Measurements from ENCODE around the gene IGF1. TPM values are rescaled to one million over a fixed set of nuclear protein-coding genes. Genes with fewer than 3 reads are reported as not detected.

The IGF1 gene
- total and polyA plus RNA-seq, 10 of the 15 experiments (the other 5 are each of a cell fraction or from before 2014, with no cell fraction given): 2.4 to 9.2 (median 3.5) TPM

DNA sequence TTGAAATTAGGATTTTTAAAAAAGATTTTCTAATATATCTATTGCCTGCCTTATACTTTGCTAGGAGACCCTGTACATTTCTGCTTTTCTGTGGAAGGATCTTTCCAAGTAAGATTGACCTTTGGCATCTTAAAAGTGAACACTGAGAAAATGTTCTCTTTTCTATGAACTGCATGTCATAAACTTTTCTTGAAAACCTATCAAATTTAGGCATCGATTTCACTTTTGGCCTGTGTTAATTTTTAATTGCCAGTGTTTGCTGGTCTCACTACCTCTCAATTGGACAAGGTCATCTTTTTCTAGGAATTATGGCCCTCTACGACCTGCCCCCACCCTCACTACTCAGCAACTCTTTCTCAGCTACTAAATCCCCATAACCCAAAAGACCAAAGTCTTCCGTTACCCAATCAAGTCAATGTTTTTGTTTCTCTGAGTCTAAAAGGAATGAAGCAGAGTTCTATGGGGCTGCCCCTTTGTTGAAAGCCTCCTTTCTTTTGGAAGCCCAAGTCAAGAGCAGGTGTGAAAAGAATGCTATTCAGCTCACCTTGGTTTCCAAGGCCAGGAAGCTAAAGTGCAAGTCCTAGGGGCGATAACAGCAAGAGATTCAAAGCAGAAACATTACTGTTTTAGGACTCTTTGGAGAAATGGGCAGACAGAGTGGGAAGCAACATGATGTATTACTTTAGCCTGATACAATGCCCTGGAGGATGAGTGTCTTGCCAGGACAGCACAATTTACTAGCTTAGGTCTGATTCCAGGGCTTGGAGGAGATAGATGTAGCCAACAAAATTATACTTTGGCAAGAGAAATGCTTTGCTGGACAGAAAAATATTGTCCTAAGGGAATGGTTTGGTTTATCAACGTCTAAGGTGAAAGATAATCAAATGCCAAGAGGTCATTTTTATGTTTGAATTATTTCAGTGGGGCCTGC lies 55.0 kb downstream of the IGF1 start:
- intact Hi-C loops (cut with micrococcal nuclease; ENCODE audit: unreplicated experiment) (no loop called here), in situ Hi-C loops (cut with MboI) (no loop called here)
- POLR2A ChIA-PET: no interaction called here
- Histone ChIP-seq H3K27me3 (replicated peaks in 1 of 2; ENCODE audit: control insufficient read depth in 2 of 2, insufficient read depth in 2 of 2, low read length in 1 of 2) (no peaks in the 10 kb centered on the region), H3K4me3 (no peak overlapping the region), H3K27ac (ENCODE audit: control insufficient read depth, insufficient read depth) (no peak overlapping the region), H3K9me3 (replicated peaks; ENCODE audit: control insufficient read depth, insufficient read depth, low read length) (no peaks in the 10 kb centered on the region), H3K4me2 (ENCODE audit: control insufficient read depth, insufficient read depth) (no peak overlapping the region), H3K36me3 (ENCODE audit: control insufficient read depth in 2 of 2, insufficient read depth in 2 of 2, low read length in 1 of 2) (no peaks in the 10 kb centered on the region), H2AFZ (ENCODE audit: control insufficient read depth, low read depth, low read length) (no peak overlapping the region), H3K79me2 (ENCODE audit: control insufficient read depth, insufficient read depth, low read length) (no peaks in the 10 kb centered on the region), H4K20me1 (ENCODE audit: control insufficient read depth, insufficient read depth) (no peaks in the 10 kb centered on the region), H3K4me1 (ENCODE audit: control insufficient read depth, insufficient read depth, low read length) (no peaks in the 10 kb centered on the region), H3K9ac (ENCODE audit: control insufficient read depth, insufficient read depth, low read length) (no peak overlapping the region)
- SMC1A ChIA-PET (ENCODE audit: uncharacterized antibody, unreplicated experiment): interaction anchor here (1.6 to 1.7 kb wide), 2 partner anchors 13 to 39 kb away, joined by 3 to 4 read pairs; no protein-coding TSS in a partner anchor
- BruUV-seq (replicated peaks): no TSS peak
- RAD21 ChIA-PET (ENCODE audit: unreplicated experiment): no interaction called here
- WGBS (ENCODE audit: insufficient coverage, insufficient replicate concordance, low lambda C conversion rate, missing lambda C conversion rate): 39% methylated on average over 5 of the region's 5 CpGs
- CTCF ChIA-PET: no interaction called here
- FAIRE-seq (no peak), DNase-seq (ENCODE audit: low read depth, low spot score) (no peak), ATAC-seq (no peak)
- TF ChIP-seq CREM (IDR thresholded peaks at IDR 0.05; ENCODE audit: low read depth): no peak
- no peak for TF ChIP-seq CBFB (IDR thresholded peaks at IDR 0.05; ENCODE audit: low read depth)
- no peak for TF ChIP-seq ZNF384 (IDR thresholded peaks at IDR 0.05; ENCODE audit: borderline replicate concordance, low read depth, low read length)
- TF ChIP-seq RAD21 (IDR thresholded peaks at IDR 0.05; ENCODE audit: insufficient read depth, low read depth, low read length): no peak
- TF ChIP-seq CREB1 (IDR thresholded peaks at IDR 0.05; ENCODE audit: low read depth): no peak
- TF ChIP-seq BMI1 (IDR thresholded peaks at IDR 0.05; ENCODE audit: borderline replicate concordance): no peak
- TF ChIP-seq, protein P1, sequence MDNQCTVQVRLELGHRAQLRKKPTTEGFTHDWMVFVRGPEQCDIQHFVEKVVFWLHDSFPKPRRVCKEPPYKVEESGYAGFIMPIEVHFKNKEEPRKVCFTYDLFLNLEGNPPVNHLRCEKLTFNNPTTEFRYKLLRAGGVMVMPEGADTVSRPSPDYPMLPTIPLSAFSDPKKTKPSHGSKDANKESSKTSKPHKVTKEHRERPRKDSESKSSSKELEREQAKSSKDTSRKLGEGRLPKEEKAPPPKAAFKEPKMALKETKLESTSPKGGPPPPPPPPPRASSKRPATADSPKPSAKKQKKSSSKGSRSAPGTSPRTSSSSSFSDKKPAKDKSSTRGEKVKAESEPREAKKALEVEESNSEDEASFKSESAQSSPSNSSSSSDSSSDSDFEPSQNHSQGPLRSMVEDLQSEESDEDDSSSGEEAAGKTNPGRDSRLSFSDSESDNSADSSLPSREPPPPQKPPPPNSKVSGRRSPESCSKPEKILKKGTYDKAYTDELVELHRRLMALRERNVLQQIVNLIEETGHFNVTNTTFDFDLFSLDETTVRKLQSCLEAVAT (IDR thresholded peaks at IDR 0.05): no peak
